Muscle layer of colon (tissue), 2 donors: ENCODE results near the gene CDKL1.
A peak's percentile ranks its signal among the peaks of the same experiment; 100 is the strongest.

Experiments used
- H3K27ac ChIP-seq: one replicate; pipeline ENCODE4 v1.7.0; 2013; ENCODE audit warnings: low read depth, mild to moderate bottlenecking, low read length, moderate library complexity
- H3K27me3 ChIP-seq, 2 donors: one replicate each; pipeline ENCODE4 v1.7.0; 2013; ENCODE audit warnings: low read length in 2 of 2, mild to moderate bottlenecking in 2 of 2; ENCODE audit not compliant: insufficient read depth in 2 of 2, control insufficient read depth in 1 of 2
- H3K36me3 ChIP-seq: one replicate; pipeline ENCODE4 v1.7.0; 2013; ENCODE audit warnings: mild to moderate bottlenecking, low read length; ENCODE audit not compliant: insufficient read depth
- H3K4me1 ChIP-seq: one replicate; pipeline ENCODE4 v1.7.0; 2013; ENCODE audit warnings: mild to moderate bottlenecking, low read length; ENCODE audit not compliant: insufficient read depth
- H3K4me3 ChIP-seq, 2 donors: one replicate each; pipeline ENCODE4 v1.7.0; 2013; ENCODE audit warnings: low read length in 2 of 2, low read depth in 1 of 2, mild to moderate bottlenecking in 1 of 2, moderate library complexity in 1 of 2
- H3K9ac ChIP-seq: one replicate; pipeline ENCODE4 v1.7.0; 2013; ENCODE audit warnings: low read length
- H3K9me3 ChIP-seq: one replicate; pipeline ENCODE4 v1.7.0; 2013; ENCODE audit warnings: mild to moderate bottlenecking, low read length
- donor health status: abdominal sarcoma.
- donor health status: Adenocarcinoma of cecum.

The CDKL1 gene

GRCh38 chr14:50403419-50403818, 6.7 kb upstream of the CDKL1 start:
- H3K4me3 ChIP-seq = no peak overlapping the region
- H3K36me3 ChIP-seq = no peaks in the 10 kb centered on the region
- no peak overlapping the region for H3K27ac ChIP-seq
- H3K4me1 ChIP-seq = peaks cover 15% of the 10 kb centered on the region
- no peaks in the 10 kb centered on the region for H3K9me3 ChIP-seq
- H3K27me3 ChIP-seq = no peaks in the 10 kb centered on the region
- no peak overlapping the region for H3K9ac ChIP-seq

- Histone ChIP-seq H3K9ac (no peak overlapping the region), H3K36me3 (no peaks in the 10 kb centered on the region), H3K4me1 (peaks cover 17% of the 10 kb centered on the region), H3K4me3 (no peak overlapping the region), H3K27me3 (no peaks in the 10 kb centered on the region), H3K27ac (no peak overlapping the region), H3K9me3 (no peaks in the 10 kb centered on the region)
These were observed 6.3 kb upstream of the CDKL1 start for GRCh38 chr14:50402965-50403364.

- peaks cover 28% of the 10 kb centered on the region for H3K4me1 ChIP-seq
- H3K27ac ChIP-seq = no peak overlapping the region
- H3K36me3 ChIP-seq = no peaks in the 10 kb centered on the region
- H3K27me3 ChIP-seq = no peaks in the 10 kb centered on the region
- no peaks in the 10 kb centered on the region for H3K9me3 ChIP-seq
- no peak overlapping the region for H3K4me3 ChIP-seq
- no peak overlapping the region for H3K9ac ChIP-seq
These were observed 3.8 kb upstream of the CDKL1 start for GRCh38 chr14:50400461-50400860.

GRCh38 chr14:50399251-50400032, 2.8 kb upstream of the CDKL1 start:
- Histone ChIP-seq H3K9ac (no peak overlapping the region), H3K27ac (no peak overlapping the region)

GRCh38 chr14:50398189-50398580, 1.5 kb upstream of the CDKL1 start:
- H3K9ac ChIP-seq = no peak overlapping the region
- H3K4me1 ChIP-seq = peaks cover 31% of the 10 kb centered on the region
- no peak overlapping the region for H3K4me3 ChIP-seq
- H3K27me3 ChIP-seq = no peaks in the 10 kb centered on the region
- no peak overlapping the region for H3K27ac ChIP-seq
- H3K36me3 ChIP-seq = no peaks in the 10 kb centered on the region
- H3K9me3 ChIP-seq = no peaks in the 10 kb centered on the region

More at GRCh38 chr14:50399251-50400032, 2.8 kb upstream of the CDKL1 start:
- no peaks in the 10 kb centered on the region for H3K36me3 ChIP-seq
- H3K9me3 ChIP-seq = no peaks in the 10 kb centered on the region
- peaks cover 31% of the 10 kb centered on the region for H3K4me1 ChIP-seq
- H3K4me3 ChIP-seq = peak overlapping the region in 1 of 2 donors; percentile 20
- no peaks in the 10 kb centered on the region for H3K27me3 ChIP-seq

GRCh38 chr14:50397390-50398188, 908 bp upstream of the CDKL1 start:
- H3K36me3 ChIP-seq = no peaks in the 10 kb centered on the region
- H3K4me3 ChIP-seq = peak overlapping the region; percentile 70 to 86
- no peaks in the 10 kb centered on the region for H3K27me3 ChIP-seq
- H3K9me3 ChIP-seq = no peaks in the 10 kb centered on the region
- H3K27ac ChIP-seq = peak overlapping the region; percentile 84
- H3K9ac ChIP-seq = no peak overlapping the region
- peaks cover 31% of the 10 kb centered on the region for H3K4me1 ChIP-seq

- Histone ChIP-seq H3K4me3 (peak overlapping the region in 1 of 2 donors; percentile 86), H3K27ac (no peak overlapping the region), H3K36me3 (no peaks in the 10 kb centered on the region), H3K27me3 (no peaks in the 10 kb centered on the region), H3K4me1 (peaks cover 29% of the 10 kb centered on the region), H3K9me3 (no peaks in the 10 kb centered on the region), H3K9ac (no peak overlapping the region)
These were observed 1.2 kb downstream of the CDKL1 start for GRCh38 chr14:50395448-50395847.

- Histone ChIP-seq H3K27me3 (no peaks in the 10 kb centered on the region), H3K9ac (no peak overlapping the region), H3K36me3 (no peaks in the 10 kb centered on the region), H3K27ac (no peak overlapping the region), H3K4me1 (peaks cover 21% of the 10 kb centered on the region), H3K9me3 (no peaks in the 10 kb centered on the region), H3K4me3 (no peak overlapping the region)
These were observed 2.0 kb downstream of the CDKL1 start for GRCh38 chr14:50394713-50395112.

- Histone ChIP-seq H3K27ac (no peak overlapping the region), H3K4me1 (no peaks in the 10 kb centered on the region), H3K4me3 (no peak overlapping the region), H3K9ac (no peak overlapping the region), H3K36me3 (no peaks in the 10 kb centered on the region), H3K27me3 (no peaks in the 10 kb centered on the region), H3K9me3 (no peaks in the 10 kb centered on the region)
These were observed 6.8 kb downstream of the CDKL1 start for GRCh38 chr14:50389668-50390441.

GRCh38 chr14:50388256-50388931, 8.3 kb downstream of the CDKL1 start:
- Histone ChIP-seq H3K27ac (no peak overlapping the region), H3K4me3 (no peak overlapping the region), H3K9ac (no peak overlapping the region), H3K4me1 (no peaks in the 10 kb centered on the region), H3K9me3 (no peaks in the 10 kb centered on the region), H3K27me3 (no peaks in the 10 kb centered on the region), H3K36me3 (no peaks in the 10 kb centered on the region)

- Histone ChIP-seq H3K4me1 (no peaks in the 10 kb centered on the region), H3K27ac (no peak overlapping the region), H3K9me3 (no peaks in the 10 kb centered on the region), H3K9ac (no peak overlapping the region), H3K4me3 (no peak overlapping the region), H3K36me3 (no peaks in the 10 kb centered on the region), H3K27me3 (no peaks in the 10 kb centered on the region)
These were observed 9.1 kb downstream of the CDKL1 start for GRCh38 chr14:50387548-50387947.
